Tibial nerve (tissue), 3 donors: Measurements from ENCODE around the gene PTPRD.

ENCODE experiments used
- POLR2A ChIP-seq, 2 donors: fragments of 450-650 bp; IDR thresholded peaks; one replicate each; pipeline ENCODE4 v1.6.1; 2017; ENCODE audit warnings: antibody characterized with exemption in 2 of 2, mild to moderate bottlenecking in 2 of 2, moderate library complexity in 2 of 2
- TF ChIP-seq, protein P1 (sequence below), 5 experiments: fragments of 200-600 bp in 3 of 5; fragments of 450-650 bp in 2 of 5; sonication (generic) in 3 of 5; IDR thresholded peaks; one replicate each; pipeline ENCODE4 v1.5.1; 2016 to 2019; ENCODE audit warnings: antibody characterized with exemption in 5 of 5, mild to moderate bottlenecking in 3 of 5, moderate library complexity in 2 of 5

DNA sequence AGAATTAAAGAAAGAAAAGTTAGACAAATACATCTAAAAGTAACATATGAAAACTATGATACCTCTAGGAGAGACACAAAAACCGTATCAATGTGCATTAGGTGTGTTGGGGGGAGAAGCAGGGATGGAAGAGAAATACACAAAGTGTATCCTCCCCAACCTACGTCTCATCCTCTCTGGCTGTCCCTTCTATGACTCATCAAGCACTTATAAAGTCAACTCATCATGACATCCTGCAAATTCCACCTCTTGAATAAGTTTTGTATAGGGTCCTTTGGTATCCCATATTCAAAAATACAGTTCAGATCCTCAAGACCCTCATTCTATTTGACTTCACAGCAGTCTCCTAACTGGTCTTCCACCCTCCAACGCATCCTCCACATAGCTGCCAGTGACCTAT, 1895.7 kb downstream of the PTPRD start:
- TF ChIP-seq POLR2A (IDR thresholded peaks at IDR 0.05) = no peak
- TF ChIP-seq, protein P1, sequence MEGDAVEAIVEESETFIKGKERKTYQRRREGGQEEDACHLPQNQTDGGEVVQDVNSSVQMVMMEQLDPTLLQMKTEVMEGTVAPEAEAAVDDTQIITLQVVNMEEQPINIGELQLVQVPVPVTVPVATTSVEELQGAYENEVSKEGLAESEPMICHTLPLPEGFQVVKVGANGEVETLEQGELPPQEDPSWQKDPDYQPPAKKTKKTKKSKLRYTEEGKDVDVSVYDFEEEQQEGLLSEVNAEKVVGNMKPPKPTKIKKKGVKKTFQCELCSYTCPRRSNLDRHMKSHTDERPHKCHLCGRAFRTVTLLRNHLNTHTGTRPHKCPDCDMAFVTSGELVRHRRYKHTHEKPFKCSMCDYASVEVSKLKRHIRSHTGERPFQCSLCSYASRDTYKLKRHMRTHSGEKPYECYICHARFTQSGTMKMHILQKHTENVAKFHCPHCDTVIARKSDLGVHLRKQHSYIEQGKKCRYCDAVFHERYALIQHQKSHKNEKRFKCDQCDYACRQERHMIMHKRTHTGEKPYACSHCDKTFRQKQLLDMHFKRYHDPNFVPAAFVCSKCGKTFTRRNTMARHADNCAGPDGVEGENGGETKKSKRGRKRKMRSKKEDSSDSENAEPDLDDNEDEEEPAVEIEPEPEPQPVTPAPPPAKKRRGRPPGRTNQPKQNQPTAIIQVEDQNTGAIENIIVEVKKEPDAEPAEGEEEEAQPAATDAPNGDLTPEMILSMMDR (IDR thresholded peaks at IDR 0.05) = no peak
